CD4-positive, alpha-beta T cell treated with Interleukin-17A for 4 hours (primary cell): ENCODE results near the gene EFCAB8.

Source experiments
- DNase-seq: peaks from one replicate; pipeline ENCODE4 v3.0.0-alpha.2; 2020; ENCODE audit warnings: mixed read lengths

EFCAB8 gene

DNA sequence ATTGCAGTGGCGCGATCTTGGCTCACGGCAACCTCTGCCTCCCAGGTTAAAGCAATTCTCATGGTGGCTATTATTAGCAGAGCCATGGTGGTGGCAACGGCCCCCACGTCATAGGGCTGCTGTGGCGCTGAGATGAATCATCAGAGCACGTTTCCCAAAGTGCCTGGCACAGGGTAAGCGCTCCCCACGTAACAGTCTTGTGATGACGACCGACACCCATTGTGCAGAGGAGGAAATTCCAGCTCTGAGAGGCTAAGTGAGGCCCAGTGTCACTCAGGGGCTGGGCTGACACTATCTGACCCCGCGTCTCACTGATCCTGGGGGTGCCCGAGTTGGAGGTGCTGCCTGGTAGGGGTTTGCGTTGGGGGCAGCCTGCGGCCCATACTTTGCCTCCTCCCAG, 129.3 kb downstream of the EFCAB8 start:
- no peak for DNase-seq

- no peak for DNase-seq
Observed at GRCh38 chr20:32989507-32990283, 131.0 kb downstream of the EFCAB8 start.

DNA sequence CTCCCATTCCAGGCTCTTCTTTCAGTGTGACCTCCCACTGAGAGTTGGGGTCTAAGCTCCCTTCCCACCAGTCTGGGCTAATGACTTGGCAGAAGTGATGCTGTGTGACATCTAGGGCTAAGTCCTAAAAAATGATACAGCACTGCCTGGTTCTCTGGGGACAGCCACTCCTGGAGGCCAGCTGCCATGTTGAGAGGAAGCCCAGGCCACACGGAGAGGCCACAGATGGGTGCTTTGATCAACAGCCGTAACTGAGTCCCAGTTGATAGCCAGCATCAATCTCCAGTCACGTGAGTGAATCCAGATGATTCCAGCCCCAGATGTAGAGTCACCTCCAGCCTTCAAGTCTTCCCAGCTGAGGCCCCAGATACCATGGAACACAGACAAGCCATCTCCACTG, 131.7 kb downstream of the EFCAB8 start:
- DNase-seq: no peak

- peak; percentile 57 for DNase-seq
Observed at GRCh38 chr20:32991383-32991782, 132.7 kb downstream of the EFCAB8 start.

GRCh38 chr20:32991792-32992641, 133.3 kb downstream of the EFCAB8 start:
- DNase-seq: peak; percentile 19

DNA sequence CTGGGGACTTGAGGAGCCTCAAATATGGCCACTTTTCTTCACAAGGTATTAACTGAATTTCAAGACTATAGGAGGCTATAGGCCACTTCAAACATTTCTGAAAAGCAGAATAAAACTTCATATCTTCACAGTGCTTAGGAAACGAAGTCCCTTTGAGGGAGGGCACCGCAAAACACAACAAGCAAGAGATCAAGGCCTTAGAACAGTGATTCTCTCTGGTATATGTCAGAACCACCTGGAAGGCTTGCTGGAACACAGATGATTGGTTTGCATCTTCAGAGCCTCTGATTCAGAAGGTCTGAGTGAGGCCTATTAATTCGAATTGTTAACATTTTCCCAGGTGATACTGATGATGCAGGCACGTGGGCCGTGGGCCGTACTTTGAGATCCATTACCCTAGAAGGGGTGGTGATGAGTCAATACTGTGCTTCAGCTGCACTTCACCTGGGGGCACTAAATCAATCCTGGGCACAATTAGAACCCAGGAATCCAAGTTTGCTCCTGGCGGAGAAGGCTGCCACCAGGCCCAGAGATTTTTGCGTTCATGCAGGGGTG, 134.8 kb downstream of the EFCAB8 start:
- DNase-seq: peak; percentile 40

DNA sequence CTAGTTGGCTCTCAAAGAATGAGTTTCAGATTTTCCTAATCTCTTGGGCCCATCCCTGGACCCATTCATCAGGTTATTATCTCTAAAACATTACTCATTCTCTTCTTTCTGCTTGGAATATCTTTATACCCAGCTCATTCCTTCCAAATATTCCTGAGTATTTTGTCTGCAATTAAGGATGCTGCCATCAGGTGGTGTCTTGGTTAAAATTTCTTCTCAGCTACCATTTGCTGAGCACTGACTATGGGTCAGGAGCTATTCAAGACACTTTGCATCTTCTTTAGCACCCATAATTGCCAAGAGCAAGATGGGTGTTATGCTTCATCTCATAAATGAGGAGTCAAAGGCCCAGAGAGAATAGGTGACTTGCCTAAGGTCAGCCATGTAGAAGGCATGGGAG, 137.1 kb downstream of the EFCAB8 start:
- DNase-seq: no peak

GRCh38 chr20:32997431-32997830, 138.7 kb downstream of the EFCAB8 start:
- DNase-seq: no peak

- DNase-seq: no peak
Observed at GRCh38 chr20:32999603-33000250, 141.0 kb downstream of the EFCAB8 start.

DNA sequence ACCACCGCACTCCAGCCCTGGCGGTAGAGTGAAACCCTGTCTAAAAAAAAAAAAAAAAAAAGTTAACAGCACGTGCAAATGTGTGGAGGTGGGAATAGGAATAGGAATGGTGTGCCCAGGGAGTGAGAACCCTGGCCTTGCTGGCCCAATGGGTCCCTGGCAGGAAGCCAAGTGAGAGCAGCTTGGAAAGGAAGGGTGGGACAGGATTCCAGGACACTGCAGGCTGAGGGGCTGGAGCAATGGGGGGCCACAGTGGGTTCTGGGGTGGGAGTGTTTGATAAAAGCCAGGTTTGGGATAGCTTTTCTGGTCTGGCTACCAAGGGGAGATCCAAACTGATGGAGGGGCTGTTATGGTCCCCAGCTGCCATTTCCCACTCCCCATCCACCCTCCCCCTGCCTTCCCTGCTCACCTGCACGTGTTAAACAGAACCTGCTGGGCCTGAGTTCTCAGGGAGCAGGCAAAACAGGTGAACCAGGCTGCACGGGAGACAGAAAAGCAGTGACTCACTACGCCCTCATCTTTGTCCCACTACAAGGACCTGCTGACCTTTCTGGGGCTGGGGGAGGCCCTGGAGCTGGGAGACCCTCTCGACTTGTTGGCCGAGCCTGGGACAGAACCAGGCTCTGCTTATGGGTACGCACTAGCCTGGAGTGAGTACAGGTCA, 142.2 kb downstream of the EFCAB8 start:
- no peak for DNase-seq

GRCh38 chr20:33002087-33002808, 143.5 kb downstream of the EFCAB8 start:
- no peak for DNase-seq

DNA sequence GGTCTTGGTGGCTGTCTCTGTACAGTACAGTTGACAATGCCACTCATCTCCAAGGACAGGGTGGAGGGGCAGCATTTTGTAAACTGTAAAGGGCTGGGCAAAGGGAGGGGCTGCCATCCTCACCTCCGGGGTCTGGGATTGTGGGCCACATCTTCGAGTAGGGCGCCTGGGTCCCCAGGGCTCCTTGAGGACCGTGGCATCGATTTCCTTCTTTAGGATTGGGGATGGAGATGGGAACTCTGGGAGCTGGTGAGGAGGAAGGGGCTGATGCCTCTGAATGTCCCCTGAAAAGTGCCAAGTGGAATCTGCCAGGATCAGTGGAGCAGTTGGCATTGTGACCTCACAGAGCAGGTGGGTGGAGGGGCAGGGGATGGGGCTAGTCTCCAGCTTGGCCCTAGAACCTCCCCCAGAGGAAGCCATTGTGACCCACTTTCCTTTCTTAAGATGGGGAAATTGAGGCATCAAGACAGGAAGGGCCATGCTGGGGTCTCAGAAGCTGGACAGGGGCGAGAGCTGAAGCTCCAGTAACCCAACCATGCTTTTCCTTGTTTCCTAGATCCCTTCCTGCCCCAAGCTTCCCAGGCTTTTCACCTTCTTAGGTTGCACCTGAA, 145.5 kb downstream of the EFCAB8 start, which contains the start of gene SUN5:
TSS of gene SUN5 (minus strand) at position 293 of the 611 bp plus-strand sequence. CDS start at position 200, 93 bp downstream.
- DNase-seq: no peak

DNA sequence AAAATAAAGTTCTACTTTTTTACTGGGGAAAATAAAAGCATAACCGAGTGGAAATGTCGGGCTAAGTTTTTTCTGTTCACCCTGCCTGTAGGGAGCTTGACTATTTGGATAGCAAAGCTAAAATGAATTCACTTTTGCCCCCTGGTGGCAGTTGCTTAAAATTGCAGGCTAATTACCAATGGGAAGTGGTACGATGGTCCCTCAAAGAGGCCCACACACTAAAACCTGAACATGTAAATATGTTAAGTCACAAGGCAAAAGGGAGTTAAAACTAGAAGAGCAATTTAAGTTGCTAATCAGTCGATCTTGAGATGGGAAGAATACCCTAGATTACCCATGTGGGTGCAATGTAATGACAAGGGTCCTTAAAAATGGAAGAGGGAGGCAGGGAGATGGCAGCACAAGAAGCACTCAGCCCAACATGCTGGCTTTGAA, 146.4 kb downstream of the EFCAB8 start:
- DNase-seq: peak; percentile 59

DNA sequence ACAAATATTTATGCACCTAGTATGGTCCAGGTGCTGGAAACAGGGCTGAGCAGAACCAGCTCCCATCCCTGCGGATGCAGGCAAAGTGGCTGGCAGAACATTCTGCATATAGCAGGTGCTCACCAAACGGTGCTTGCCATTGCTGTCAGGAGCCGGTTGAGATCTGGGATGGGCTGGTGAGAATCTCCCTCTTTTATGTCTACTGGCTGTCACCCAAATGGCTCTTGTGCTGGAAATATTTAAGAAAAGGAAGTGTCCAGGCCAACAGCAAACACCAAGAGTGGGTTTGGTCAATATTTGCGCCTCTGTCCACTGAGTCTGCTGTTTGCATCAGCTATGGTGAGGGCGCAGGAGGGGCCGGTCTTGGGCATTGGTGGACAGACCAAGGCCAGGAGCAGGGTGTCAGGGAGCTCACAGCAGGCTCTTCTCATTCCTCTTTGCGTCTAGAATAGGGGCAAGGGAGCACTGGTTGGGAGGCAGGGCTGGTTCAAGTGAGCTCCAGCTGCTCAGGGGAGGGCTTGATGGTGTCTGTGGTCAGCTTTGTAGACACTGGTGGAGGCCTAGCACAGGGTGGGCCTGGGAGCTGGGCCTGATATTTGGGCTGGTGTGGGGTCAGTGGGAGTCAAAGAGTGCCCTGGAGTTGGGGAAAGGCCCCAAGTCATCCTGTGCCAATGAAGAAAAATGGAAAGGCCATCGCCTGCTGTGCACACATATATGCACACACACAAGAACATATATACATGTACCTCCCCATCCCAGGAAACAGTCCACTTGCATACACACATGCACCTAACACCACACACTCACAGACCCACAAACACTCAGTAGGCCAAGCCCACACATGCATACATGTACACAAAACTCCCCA, 147.4 kb downstream of the EFCAB8 start:
- DNase-seq: no peak

DNA sequence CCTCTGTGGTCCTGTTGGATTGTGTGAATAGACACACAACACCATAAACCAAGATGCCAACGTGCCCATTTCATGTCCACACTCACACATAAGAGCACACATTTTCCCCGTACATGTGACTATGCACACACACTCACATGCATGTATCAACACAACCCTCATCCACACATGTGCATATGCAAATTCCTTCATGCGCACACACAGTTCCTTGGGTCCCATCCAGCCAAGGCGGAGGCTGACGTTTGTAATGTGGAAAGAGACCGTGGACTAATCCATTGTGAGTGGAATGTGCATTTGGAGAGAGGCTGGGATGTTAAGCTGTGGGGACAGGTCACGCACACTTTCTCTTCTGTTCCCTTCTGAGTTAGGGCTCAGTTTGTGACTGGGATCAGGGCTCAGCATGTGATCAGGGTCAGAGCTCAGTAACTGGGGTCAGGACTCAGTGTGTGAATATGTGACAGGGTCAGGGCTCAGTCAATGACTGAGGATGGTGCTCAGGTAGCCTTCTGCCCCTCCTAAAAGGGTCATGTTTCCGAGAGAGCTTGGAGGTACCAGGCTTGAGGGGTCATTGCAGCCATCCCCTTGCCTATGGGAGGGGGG, 148.2 kb downstream of the EFCAB8 start:
- no peak for DNase-seq

- no peak for DNase-seq
Observed at GRCh38 chr20:33007376-33008335, 148.9 kb downstream of the EFCAB8 start, which contains the start of gene BPIFB2. BPIFB2 (plus strand) TSS chr20:33007704; CDS start chr20:33008575, 871 bp downstream.

GRCh38 chr20:33008336-33009213, 149.9 kb downstream of the EFCAB8 start:
- no peak for DNase-seq
